NAMALWA (cell line): ENCODE results near the gene TP53RK.

ENCODE experiments used
- DNase-seq: peaks from one replicate; pipeline ENCODE4 v3.0.0-alpha.2; 2015; ENCODE audit warnings: low spot score

Gene TP53RK

DNA sequence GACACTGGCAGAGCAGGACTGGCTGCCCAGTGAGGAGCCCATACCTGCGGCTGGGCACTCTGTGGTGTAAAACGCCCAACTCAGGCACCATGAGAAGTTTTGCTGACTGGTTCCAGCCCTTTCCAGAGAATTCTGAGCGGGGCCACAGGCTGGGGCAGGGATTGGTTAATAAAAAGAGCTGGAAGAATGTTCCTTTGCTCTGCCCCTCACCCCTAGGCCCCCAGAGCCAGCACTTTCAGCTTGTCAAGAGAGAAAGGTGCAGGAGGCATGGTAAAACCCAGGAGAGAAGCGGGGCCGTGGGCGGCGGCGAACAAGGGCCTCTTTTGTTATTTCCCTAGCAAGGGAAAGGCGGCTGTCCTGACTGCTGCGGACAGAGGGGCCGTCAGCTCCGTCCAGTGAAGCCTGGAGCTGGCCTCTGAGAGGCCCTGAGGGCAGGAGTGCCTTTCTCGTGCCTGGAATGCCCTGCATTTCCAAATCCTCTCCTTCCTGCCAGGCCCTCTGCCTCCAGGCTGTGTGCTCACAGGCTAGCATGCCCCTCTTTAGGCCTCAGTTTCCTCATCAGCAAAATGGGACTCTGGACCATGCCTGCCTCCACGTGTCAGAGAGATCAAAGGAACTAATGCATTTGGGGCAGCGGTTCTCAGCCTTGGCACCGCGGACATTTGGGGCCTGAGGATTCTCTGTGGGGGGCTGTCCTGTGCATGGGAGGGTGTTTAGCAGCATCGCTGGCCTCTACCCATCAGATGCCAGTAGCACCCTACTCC lies 50.9 kb downstream of the TP53RK start:
- DNase-seq: no peak

DNA sequence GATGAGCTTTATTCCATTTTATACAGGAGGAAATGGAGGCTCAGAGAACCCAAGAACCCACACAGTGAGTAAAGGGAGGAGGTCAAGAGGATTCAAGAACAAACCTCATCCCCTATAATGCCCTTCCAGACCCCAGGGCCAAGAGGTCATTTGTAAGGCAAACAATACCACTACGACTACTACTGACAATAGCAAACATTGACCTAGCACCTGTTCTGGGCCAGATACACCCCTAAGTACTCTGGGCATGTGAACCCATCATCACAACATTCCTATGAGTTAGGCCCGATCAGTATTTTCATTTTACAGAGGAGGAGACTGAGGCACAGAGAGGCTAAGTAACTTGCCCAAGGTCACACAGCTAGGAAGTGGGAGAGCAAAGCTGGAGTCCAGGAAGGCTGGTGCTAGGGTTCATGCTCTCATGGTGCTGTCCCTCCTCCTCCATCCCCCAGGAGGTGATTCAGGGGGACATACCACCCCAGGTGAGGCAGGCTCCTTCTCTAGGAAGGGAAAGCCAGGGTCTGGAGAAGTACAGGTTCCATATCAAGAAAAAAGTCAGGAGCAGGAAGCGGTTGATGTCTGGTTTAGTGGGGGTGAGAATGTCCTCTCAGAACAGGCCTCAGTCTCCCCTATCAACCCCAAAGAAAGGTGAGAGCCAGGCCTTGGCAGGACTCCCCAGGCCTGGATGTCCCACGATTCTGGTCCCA lies 51.7 kb downstream of the TP53RK start:
- no peak for DNase-seq

DNA sequence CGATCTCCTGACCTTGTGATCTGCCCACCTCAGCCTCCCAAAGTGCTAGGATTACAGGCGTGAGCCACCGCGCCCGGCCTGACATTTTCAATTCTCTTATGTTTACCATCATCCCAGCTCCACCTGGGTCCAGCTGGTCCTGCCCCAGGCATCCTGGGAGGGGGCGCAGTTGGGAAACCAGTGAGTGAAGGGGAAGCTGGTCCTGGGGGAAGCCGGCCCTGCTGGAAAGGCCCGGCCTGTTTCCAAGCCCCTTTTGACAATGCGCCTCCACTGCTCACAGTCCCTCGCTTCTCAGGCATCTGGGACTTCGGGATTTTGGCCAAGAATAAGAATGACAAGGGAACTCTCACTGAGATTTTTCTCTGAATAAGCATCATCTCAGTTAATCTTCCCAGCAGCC lies 52.2 kb downstream of the TP53RK start:
- no peak for DNase-seq

DNA sequence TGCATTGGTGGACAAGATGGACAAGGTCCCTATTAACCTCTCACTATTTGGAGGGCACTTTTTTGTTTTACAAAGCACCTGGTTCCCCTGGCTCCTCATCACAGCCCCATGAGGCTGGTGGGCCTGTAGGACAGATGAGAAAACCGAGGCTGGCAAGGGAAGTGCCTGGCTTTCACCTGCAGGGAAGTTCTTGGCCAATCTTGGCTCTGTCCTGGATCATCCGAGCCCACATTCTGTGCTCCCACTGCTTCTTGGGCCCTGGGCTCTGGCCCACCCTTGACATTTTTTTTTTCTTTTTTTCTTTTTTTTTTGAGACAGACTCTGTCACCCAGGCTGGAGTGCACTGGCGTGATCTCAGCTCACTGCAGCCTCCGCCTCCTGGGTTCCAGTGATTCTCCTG lies 52.7 kb downstream of the TP53RK start:
- no peak for DNase-seq

DNA sequence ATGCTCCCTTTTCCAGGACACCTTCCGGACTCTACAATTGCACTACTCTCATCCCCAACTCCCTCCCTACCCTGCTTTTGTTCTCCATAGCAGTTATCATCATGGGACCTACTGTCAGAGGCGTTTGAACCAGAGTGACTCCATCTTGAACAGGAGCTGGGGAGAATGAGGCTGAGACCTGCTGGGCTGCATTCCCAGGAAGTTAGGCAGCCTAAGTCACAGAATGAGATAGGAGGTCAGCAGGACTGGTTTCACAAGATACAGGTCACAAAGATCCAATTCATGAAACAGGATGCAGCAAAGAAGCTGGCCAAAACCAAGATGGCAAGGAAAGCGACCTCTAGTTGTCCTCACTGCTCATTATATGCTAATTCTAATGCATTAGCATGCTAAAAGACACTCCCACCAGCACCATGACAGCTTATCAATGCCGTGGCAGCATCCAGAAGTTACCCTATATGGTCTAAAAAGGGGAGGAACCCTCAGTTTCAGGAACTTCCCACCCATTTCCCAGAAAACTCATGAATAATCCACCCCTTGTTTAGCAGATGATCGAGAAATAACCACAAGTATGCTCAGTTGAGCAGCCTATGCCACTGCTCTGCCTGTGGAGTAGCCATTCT lies 53.6 kb downstream of the TP53RK start:
- DNase-seq: peak; percentile 6

DNA sequence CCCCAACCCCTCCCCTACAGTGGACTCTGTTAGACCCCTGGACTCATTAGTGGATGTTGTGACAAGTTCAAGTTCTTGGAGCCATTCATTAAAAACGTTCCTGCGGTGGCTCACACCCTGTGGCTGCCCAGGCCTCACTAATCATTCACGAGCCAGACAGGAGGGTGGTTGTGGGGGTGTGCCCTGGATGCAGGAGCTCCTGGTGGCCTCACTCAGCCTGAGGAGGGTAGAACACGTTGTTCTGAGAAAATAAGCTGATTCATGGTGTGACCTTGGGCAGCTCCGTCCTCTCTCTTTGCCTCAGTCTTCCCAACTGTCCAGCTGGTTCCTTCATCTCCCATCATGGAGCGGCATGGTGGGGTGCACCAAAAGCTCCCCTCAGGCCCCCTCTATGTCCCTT lies 54.7 kb downstream of the TP53RK start:
- no peak for DNase-seq
